GM12878 (cell line): Measurements from ENCODE around the gene OTULINL. TPM values are rescaled to one million over a fixed set of nuclear protein-coding genes. Genes with fewer than 3 reads are reported as not detected.
"Not testable (repeated sequence)": the region's sequence is repeated elsewhere in the genome, so short reads cannot be mapped to it uniquely, and the experiment has no call there.

ENCODE experiments used
- ATAC-seq: fragments of 200-7000 bp; cut with Tn5 transposase; 3 replicates; pipeline ENCODE4 v1.9.1; 2020; ENCODE audit warnings: mild to moderate bottlenecking, moderate library complexity
- BruUV-seq: library from RNA; stranded (reverse); fragments of 400-500 nt; replicated peaks from 2 replicates; lab custom pipeline; 2021; lab: Mats Ljungman, UMichigan
- CTCF ChIA-PET: fragments of 300-600 bp; sonication (Branson Sonifier 250); formaldehyde crosslinking; extraction: SDS; loops from one replicate; lab custom pipeline; 2021; ENCODE audit warnings: inconsistent platforms; lab: Yijun Ruan, JAX
- POLR2A ChIA-PET: fragments of 350-600 bp; formaldehyde crosslinking; extraction: SDS; loops from one replicate; lab custom pipeline; 2021; ENCODE audit warnings: inconsistent platforms; lab: Charles Lee
- RAD21 ChIA-PET: fragments of 300-600 bp; sonication (Branson Sonifier 250); formaldehyde crosslinking; loops from one replicate; lab custom pipeline; 2023; ENCODE audit warnings: antibody characterized with exemption; ENCODE audit not compliant: unreplicated experiment; lab: Charles Lee
- SMC1A ChIA-PET: fragments of 300-600 bp; sonication (Branson Sonifier 250); formaldehyde crosslinking; loops from one replicate; lab custom pipeline; 2023; ENCODE audit not compliant: unreplicated experiment, uncharacterized antibody; lab: Charles Lee
- DNase-seq: peaks from one replicate; pipeline ENCODE4 v3.0.0-alpha.2; 2011; ENCODE audit warnings: low read depth, low spot score
- FAIRE-seq: peaks from 3 replicates; lab custom pipeline; 2011; peaks lifted over from hg19 to GRCh38; lab: Jason Lieb, UNC
- H2AFZ ChIP-seq: 2 replicates; pipeline ENCODE4 v1.6.0; 2011; ENCODE audit warnings: low read depth, low read length, control low read depth; ENCODE audit not compliant: control insufficient read depth
- H3K27ac ChIP-seq: 2 replicates; pipeline ENCODE4 v1.5.1; 2011; ENCODE audit warnings: control low read depth; ENCODE audit not compliant: control insufficient read depth, insufficient read depth
- H3K27me3 ChIP-seq, 2 experiments: replicated peaks in 1 of 2; 2 replicates each; pipeline versions ENCODE4 v1.6.0 to v1.6.1; 2011; ENCODE audit warnings: low read length in 1 of 2; ENCODE audit not compliant: control insufficient read depth in 2 of 2, insufficient read depth in 2 of 2
- H3K36me3 ChIP-seq, 2 experiments: 2 replicates each; pipeline ENCODE4 v1.5.1; 2011; ENCODE audit warnings: low read length in 1 of 2; ENCODE audit not compliant: control insufficient read depth in 2 of 2, insufficient read depth in 2 of 2
- H3K4me1 ChIP-seq: 2 replicates; pipeline ENCODE4 v1.6.1; 2011; ENCODE audit warnings: mild to moderate bottlenecking, low read length, moderate library complexity, mixed read lengths; ENCODE audit not compliant: control insufficient read depth, insufficient read depth
- H3K4me2 ChIP-seq: 2 replicates; pipeline ENCODE4 v1.6.0; 2011; ENCODE audit warnings: control low read depth; ENCODE audit not compliant: control insufficient read depth, insufficient read depth
- H3K4me3 ChIP-seq: fragments of 200-600 bp; sonication (generic); 2 replicates; pipeline ENCODE4 v1.5.1; 2016
- H3K79me2 ChIP-seq: 2 replicates; pipeline ENCODE4 v1.6.0; 2011; ENCODE audit warnings: low read length; ENCODE audit not compliant: control insufficient read depth, insufficient read depth
- H3K9ac ChIP-seq: 2 replicates; pipeline ENCODE4 v1.8.0; 2011; ENCODE audit warnings: low read length, control low read depth, mixed read lengths; ENCODE audit not compliant: control insufficient read depth, insufficient read depth
- H3K9me3 ChIP-seq: replicated peaks from 3 replicates; pipeline ENCODE4 v1.5.1; 2011; ENCODE audit warnings: mild to moderate bottlenecking, low read length; ENCODE audit not compliant: control insufficient read depth, insufficient read depth
- H4K20me1 ChIP-seq: 2 replicates; pipeline ENCODE4 v1.6.0; 2011; ENCODE audit not compliant: control insufficient read depth, insufficient read depth
- ATF7 ChIP-seq: fragments of 450-650 bp; IDR thresholded peaks from 2 replicates; pipeline ENCODE4 v1.6.1; 2016; ENCODE audit warnings: low read depth, mild to moderate bottlenecking
- FOS ChIP-seq: IDR thresholded peaks from 3 replicates; pipeline ENCODE4 v1.6.1; 2011; ENCODE audit warnings: borderline replicate concordance; ENCODE audit not compliant: insufficient read length; ENCODE audit errors: extremely low read depth
- NBN ChIP-seq: fragments of 450-650 bp; IDR thresholded peaks from 2 replicates; pipeline ENCODE4 v1.6.1; 2016
- SIX5 ChIP-seq: IDR thresholded peaks from 2 replicates; pipeline ENCODE4 v1.6.1; 2011; ENCODE audit warnings: mild to moderate bottlenecking, low read depth, low read length, moderate library complexity; ENCODE audit not compliant: severe bottlenecking
- TCF7 ChIP-seq: IDR thresholded peaks from 2 replicates; pipeline ENCODE4 v1.6.1; 2014; ENCODE audit warnings: antibody characterized with exemption, borderline replicate concordance
- ZNF217 ChIP-seq: fragments of 450-650 bp; IDR thresholded peaks from 2 replicates; pipeline ENCODE4 v1.6.1; 2017; ENCODE audit warnings: antibody characterized with exemption, mild to moderate bottlenecking
- WGBS: methylation state at CpG from one replicate; pipeline ENCODE4 v1.1.6; 2016; ENCODE audit warnings: low lambda C conversion rate; ENCODE audit not compliant: insufficient replicate concordance, insufficient coverage; ENCODE audit errors: missing lambda C conversion rate; 5-methylcytosine and 5-hydroxymethylcytosine counted together
- in situ Hi-C: fragments of 300-500 bp; cut with MboI; formaldehyde crosslinking; loops from 9 replicates; pipeline ENCODE4 v1.14.3; 2018; ENCODE audit warnings: mixed read lengths
- intact Hi-C: fragments of 100-400 bp; cut with micrococcal nuclease; formaldehyde crosslinking; loops from one replicate; pipeline ENCODE4 v1.14.2; 2022; ENCODE audit not compliant: unreplicated experiment
- polyA plus RNA-seq, 11 experiments: library from polyadenylated mRNA; depleted of rRNA in 4 of 11; unstranded in 6 of 11; stranded (reverse) in 5 of 11; fragments of >200 nt; fragmentation: Nextera tagmentation in 4 of 11; fragmentation: Illumina TruSeq in 1 of 11; extraction: Ambion mirVana in 4 of 11; extraction: Trizol in 1 of 11; gene quantifications; 1 replicate in 1 of 11; 2 replicates in 10 of 11; pipeline versions ENCODE4 v1.2.1 to v1.2.3, GENCODE V29; 2011 to 2016; ENCODE audit warnings: inconsistent platforms in 2 of 11, missing spikeins in 2 of 11, low read depth in 1 of 11
- total RNA-seq, 4 experiments: library from RNA; depleted of rRNA in 3 of 4; stranded (reverse); fragments of >200 nt in 3 of 4; fragmentation: Illumina TruSeq in 1 of 4; extraction: Trizol in 1 of 4; gene quantifications; 2 replicates each; pipeline versions ENCODE4 v1.2.1 to v1.2.3, GENCODE V29; 2013 to 2021

The OTULINL gene
- total and polyA plus RNA-seq, 10 of the 15 experiments (the other 5 are each of a cell fraction or from before 2014, with no cell fraction given), result 0.60 to 4.7 (median 1.8) TPM

DNA sequence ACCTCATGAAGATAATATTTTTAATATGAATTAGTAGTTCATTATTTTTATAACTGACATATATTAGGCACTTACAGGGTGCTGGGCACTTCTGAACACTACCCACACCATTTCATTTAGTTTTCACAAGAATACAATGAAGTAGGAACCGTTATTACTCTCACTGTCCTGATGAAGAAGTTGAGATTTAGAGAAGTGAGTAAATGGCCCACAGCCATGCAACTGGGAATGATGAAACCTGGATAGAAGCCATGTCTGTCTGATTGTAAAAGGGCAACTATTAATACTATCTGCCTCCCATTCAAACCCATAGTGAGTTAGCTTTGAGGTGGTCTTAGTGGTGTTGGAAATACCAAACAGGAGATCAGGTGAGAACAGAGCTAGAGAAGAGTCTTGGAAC, 29.6 kb upstream of the OTULINL start:
- intact Hi-C loops (no loop called here), in situ Hi-C loops (no loop called here)
- no peaks in the 10 kb centered on the region for H3K36me3 ChIP-seq
- no TSS peak for BruUV-seq
- ChIA-PET CTCF (interaction anchor here (1.5 kb wide), 1 partner anchor 97 kb away, joined by 6 read pairs; no protein-coding TSS in a partner anchor), SMC1A (interaction anchor here (1.7 kb wide), 1 partner anchor 18 kb away, joined by 4 read pairs; no protein-coding TSS in a partner anchor), POLR2A (no interaction called here), RAD21 (no interaction called here)
- no peaks in the 10 kb centered on the region for H4K20me1 ChIP-seq
- ATAC-seq (no peak), DNase-seq (no peak), FAIRE-seq (no peak)
- WGBS, result 0% methylated on average over 1 of the region's 1 CpG
- H3K79me2 ChIP-seq, result no peaks in the 10 kb centered on the region
- peaks cover 2% of the 10 kb centered on the region; the same call in 1 of the 3 replicates for H3K9me3 ChIP-seq
- no peak overlapping the region for H3K4me3 ChIP-seq
- no peak overlapping the region for H2AFZ ChIP-seq
- no peaks in the 10 kb centered on the region; a peak in 1 of 4 replicates for H3K27me3 ChIP-seq
- no peaks in the 10 kb centered on the region for H3K4me1 ChIP-seq
- no peak for TF ChIP-seq ATF7
- no peak for TF ChIP-seq SIX5
- no peak for TF ChIP-seq ZNF217
- TF ChIP-seq NBN, result no peak
- TF ChIP-seq TCF7, result no peak
- no peak for TF ChIP-seq FOS
- no peak overlapping the region for H3K27ac ChIP-seq
- no peak overlapping the region for H3K9ac ChIP-seq
- no peak overlapping the region for H3K4me2 ChIP-seq

DNA sequence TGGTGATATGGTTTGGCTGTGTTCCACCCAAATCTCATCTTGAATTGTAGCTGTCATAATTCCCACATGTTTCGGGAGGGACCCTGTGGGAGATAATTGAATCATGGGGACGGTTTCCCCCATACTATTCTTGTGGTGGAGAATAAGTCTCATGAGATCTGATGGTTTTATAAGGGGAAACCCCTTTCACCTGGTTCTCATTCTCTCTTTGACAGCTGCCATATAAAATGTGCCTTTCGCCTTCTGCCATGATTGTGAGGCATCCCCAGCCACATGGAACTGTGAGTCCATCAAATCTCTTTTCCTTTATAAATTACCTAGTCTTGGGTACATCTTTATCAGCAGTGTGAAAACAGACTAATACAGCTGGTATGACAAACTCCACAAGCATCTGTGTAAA, 27.3 kb upstream of the OTULINL start:
- CTCF ChIA-PET, RAD21 ChIA-PET, BruUV-seq: not testable (repeated sequence)

More for the DNA sequence above, 27.3 kb upstream of the OTULINL start:
- FAIRE-seq, H3K27me3 ChIP-seq, H4K20me1 ChIP-seq, H3K4me2 ChIP-seq, H3K27ac ChIP-seq, H3K9ac ChIP-seq, intact Hi-C loops, H3K36me3 ChIP-seq, POLR2A ChIA-PET, SMC1A ChIA-PET, H3K79me2 ChIP-seq, DNase-seq, H3K4me3 ChIP-seq, H2AFZ ChIP-seq, H3K9me3 ChIP-seq, ATAC-seq, H3K4me1 ChIP-seq, in situ Hi-C loops: not testable (repeated sequence)
- 0% methylated on average over 3 of the region's 3 CpGs for WGBS
